HG02798 (cell line): ENCODE data around the gene SGPP2.
A peak's percentile ranks its signal among the peaks of the same experiment; 100 is the strongest.
"Not testable (repeated sequence)": the region's sequence is repeated elsewhere in the genome, so short reads cannot be mapped to it uniquely, and the experiment has no call there.

Experiments used
- ATAC-seq: cut with Tn5 transposase; IDR thresholded peaks from one replicate; pipeline ENCODE4 v1.9.1; 2021; ENCODE audit warnings: mild to moderate bottlenecking; ENCODE audit not compliant: unreplicated experiment, poor library complexity

SGPP2 gene, protein sequence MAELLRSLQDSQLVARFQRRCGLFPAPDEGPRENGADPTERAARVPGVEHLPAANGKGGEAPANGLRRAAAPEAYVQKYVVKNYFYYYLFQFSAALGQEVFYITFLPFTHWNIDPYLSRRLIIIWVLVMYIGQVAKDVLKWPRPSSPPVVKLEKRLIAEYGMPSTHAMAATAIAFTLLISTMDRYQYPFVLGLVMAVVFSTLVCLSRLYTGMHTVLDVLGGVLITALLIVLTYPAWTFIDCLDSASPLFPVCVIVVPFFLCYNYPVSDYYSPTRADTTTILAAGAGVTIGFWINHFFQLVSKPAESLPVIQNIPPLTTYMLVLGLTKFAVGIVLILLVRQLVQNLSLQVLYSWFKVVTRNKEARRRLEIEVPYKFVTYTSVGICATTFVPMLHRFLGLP

DNA sequence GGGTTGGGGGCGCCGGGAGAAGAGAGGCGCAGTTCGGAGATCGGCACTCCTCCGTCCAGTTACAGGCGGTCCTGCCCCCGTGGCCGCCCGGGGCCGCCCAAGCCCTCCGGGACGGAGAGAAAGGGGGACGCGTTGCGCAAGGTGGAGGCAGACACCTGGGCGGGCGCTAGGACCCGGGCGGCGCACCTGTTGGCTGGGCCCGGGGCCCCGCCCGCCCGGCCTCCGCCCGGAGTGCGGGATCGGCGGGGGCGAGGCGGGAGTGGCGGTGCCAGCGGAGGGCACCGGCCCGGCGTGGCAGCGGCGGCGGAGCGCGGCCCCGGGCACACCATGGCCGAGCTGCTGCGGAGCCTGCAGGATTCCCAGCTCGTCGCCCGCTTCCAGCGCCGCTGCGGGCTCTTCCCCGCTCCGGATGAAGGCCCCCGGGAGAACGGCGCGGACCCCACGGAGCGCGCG lies at the start of gene SGPP2:
Gene SGPP2 (plus strand): TSS at position 268 of the 453 bp plus-strand sequence. CDS start 60 bp downstream, at position 328.
- peak; percentile 28 for ATAC-seq

- ATAC-seq, result no peak
Observed at GRCh38 chr2:222375798-222376197, 48.5 kb upstream of the SGPP2 start.

- ATAC-seq, result no peak
Observed at GRCh38 chr2:222380456-222380855, 43.9 kb upstream of the SGPP2 start.

GRCh38 chr2:222381566-222381965 lies 42.8 kb upstream of the SGPP2 start:
- no peak for ATAC-seq

DNA sequence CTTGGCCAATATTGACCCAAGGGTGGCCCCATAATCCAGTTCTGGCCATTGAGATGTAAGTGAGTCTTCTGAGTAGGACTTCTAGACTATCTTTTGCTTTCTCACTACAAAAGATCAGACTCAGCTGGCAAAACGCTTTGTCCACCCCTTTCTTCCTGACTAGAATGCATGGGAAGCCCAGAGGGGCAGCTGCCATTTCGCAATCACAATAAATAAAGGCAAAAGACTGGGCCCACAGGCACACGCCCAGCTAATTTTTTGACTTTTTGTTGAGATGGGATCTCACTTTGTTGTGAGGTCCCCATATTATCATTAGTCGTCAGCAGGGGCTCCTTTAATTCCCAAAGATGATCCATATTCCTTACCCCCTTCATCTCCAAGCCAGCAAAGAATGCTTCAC lies 41.1 kb upstream of the SGPP2 start:
- no peak for ATAC-seq

DNA sequence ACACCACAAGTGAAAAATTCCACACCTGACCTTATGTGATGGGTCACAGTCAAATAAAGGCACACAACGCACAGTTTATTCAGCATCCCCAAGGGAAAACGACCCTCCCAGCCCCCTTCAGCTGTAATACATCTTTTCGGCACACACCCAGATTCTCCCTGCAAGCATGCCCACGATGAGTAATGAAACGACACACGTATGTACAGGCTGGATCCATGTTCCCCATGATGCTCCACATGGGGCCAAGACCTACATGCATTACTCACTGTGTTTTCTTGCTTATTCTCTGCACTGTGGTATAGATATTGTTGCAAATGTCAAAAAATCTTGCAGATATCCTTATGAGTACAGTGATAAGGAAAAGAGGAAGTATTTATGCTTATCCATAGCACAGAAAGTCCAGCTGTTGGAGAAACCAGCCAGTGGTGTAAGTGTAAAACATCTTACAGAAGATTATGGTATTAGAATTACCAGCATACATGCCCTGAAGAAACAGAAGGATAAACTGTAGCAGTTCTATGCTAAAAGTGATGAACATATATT lies 32.5 kb upstream of the SGPP2 start:
- no peak for ATAC-seq

- ATAC-seq, result no peak
Observed at GRCh38 chr2:222393733-222394267, 30.5 kb upstream of the SGPP2 start.

- no peak for ATAC-seq
Observed at GRCh38 chr2:222398446-222398885, 25.9 kb upstream of the SGPP2 start.

DNA sequence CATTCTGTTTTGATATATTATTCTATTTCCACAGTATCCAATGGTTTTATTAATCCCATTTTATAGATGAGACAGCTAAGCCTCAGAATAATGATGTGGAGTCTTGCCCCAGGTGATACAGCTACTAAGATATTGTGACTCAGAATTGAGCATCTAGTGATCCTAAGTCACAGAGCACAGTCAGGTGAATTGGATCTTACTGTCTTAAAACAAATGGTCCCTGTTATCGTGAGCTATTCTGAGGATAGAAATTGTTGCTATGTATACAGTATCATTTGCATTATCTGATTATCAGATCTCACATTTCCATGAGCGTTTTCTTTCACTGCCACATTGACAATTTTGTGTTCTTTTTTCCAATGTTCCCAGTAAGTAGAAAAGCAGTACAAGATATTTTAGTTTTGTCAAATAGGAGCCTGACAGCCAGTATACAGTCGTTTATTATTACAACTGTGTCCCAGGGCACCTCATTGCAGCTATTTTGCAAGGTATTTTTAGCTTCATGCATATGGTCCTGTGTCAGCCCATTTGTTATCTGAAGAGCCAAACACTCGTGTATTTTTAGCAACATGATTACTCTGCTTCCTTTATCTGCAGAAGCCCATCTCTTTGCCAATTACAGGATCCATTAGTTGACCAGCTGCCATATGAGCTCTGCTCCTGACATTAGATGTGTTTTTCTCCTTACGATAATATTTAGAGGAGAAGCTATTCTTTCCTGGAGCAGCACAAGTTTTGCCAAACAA lies 25.1 kb upstream of the SGPP2 start:
- no peak for ATAC-seq

GRCh38 chr2:222404151-222404905 lies 20.0 kb upstream of the SGPP2 start:
- ATAC-seq, result no peak

DNA sequence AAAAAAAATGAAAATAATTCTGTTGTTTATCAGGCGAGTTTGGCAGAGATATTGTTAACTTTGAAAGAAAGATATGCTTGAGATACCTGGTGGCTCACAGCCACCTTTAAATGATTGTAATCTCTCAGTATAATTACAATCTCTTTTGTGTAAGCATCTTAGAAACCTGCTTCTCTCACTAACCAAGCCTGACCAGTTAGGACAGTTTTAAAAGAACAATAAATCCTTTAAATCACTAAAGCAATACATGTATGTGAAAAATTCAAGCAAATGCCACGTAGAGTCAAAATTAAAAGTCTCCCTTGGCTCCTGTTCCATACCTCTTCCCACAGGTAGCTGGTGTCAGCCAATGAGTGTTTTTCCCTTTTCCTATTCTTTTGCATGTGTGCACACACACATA lies 15.7 kb upstream of the SGPP2 start:
- no peak for ATAC-seq

- ATAC-seq, result no peak
Observed at GRCh38 chr2:222410534-222410933, 13.8 kb upstream of the SGPP2 start.

GRCh38 chr2:222412334-222412733 lies 12.0 kb upstream of the SGPP2 start:
- ATAC-seq, result not testable (repeated sequence)

DNA sequence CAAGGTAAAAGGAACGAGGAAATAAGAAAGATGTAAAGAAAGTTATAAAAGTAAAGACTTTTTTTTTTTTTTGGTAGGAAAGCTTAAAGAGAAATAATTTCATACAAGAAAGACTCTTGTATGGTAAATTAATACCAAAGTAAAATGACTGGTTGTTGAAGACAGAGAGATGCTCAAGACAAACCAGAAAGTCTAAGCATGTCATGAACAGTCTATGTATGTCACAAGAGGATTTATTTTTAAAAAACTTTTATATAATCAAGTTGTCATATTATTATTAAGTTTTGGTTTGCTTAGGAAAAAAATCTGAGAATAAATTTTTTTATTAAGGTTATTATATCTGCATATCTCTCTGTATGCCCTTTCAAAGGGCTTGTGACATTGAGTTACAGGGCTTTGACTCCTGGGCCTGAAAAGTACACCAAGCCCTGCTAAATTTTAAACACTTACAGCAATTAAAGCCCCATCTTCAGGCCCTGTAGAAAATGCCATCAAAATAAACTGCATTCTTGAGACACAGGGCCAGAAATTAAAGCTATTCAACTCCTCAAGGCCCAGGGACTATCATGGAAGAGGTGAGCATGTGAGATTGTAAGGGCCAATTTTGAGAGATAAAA lies 10.9 kb upstream of the SGPP2 start:
- ATAC-seq, result no peak

- no peak for ATAC-seq
Observed at GRCh38 chr2:222418739-222419138, 5.6 kb upstream of the SGPP2 start.

- no peak for ATAC-seq
Observed at GRCh38 chr2:222420508-222420907, 3.8 kb upstream of the SGPP2 start.

DNA sequence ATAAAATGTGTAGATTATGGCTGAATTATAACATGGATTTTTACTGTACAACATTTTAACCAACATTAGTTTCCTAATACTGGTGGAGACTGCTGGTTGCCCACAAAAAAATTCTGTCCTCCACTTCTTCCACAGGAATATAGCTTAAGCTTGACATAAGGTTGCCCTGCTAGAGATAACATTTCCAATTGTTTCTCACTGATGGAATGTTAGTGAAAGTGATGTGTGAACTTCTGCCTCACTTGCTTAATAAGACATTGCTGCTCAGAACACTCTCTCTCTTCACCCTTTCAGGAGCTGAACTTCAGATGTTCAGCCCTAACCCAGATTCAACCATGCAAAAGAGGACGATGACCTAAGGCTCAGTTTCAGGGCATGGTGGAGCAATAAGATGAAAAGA lies 2.7 kb upstream of the SGPP2 start:
- no peak for ATAC-seq

GRCh38 chr2:222423186-222423585 lies 1.2 kb upstream of the SGPP2 start:
- no peak for ATAC-seq

DNA sequence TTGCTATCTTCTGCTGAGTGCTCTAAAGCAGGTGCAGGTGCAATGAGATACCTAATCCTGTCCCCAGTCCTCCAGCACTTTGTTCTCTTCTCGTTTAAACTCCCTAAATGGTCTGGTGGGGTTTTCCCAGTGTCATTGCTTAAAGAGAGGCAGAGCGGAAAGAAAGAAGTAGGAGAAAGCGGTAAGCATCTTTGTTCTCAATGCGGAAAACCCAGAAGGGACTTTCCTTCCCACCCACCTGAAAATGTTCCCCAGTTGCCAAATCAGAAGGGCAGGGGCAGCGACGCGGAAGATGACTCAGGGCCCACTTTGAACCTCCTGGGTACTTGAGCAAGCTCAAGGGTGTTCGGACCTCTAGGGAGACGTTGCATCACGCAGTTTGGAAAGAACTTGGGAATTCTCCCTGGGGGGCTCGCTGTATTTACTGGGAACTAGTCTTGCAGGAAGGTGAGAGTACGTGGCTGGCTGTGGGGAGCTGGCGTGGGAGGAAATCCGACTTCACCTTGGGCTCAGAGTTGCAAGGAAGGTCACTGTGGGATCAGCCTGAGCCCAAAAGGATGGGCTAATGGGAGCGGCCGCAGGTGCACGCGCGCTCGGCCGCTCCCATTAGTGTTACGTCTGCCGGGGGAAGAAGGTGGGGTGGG lies 589 bp upstream of the SGPP2 start:
- peak; percentile 40 for ATAC-seq
